ENCODE data around the gene PCYT2.

Gene PCYT2

GRCh38 chr17:81912441-81913309, 1.5 kb upstream of the PCYT2 start:
- DNase-seq (ENCODE audit: low read depth): no peak

GRCh38 chr17:81911969-81912368, 770 bp upstream of the PCYT2 start:
- DNase-seq (ENCODE audit: low read depth): no peak

GRCh38 chr17:81910840-81911276, 341 bp downstream of the PCYT2 start:
- DNase-seq (ENCODE audit: low read depth): no peak

- DNase-seq (ENCODE audit: low read depth): no peak
Measured at GRCh38 chr17:81909966-81910839, 996 bp downstream of the PCYT2 start.

GRCh38 chr17:81909231-81909630, 2.0 kb downstream of the PCYT2 start:
- no peak for DNase-seq (ENCODE audit: low read depth)

GRCh38 chr17:81908793-81909192, 2.4 kb downstream of the PCYT2 start:
- no peak for DNase-seq (ENCODE audit: low read depth)

GRCh38 chr17:81907219-81908145, 3.7 kb downstream of the PCYT2 start:
- no peak for DNase-seq (ENCODE audit: low read depth)

GRCh38 chr17:81906476-81907218, 4.6 kb downstream of the PCYT2 start:
- no peak for DNase-seq (ENCODE audit: low read depth)

GRCh38 chr17:81905993-81906392, 5.2 kb downstream of the PCYT2 start:
- DNase-seq (ENCODE audit: low read depth): no peak

GRCh38 chr17:81905424-81905875, 5.7 kb downstream of the PCYT2 start:
- no peak for DNase-seq (ENCODE audit: low read depth)

- no peak for DNase-seq (ENCODE audit: low read depth)
Measured at GRCh38 chr17:81904600-81905423, 6.4 kb downstream of the PCYT2 start.

- no peak for DNase-seq (ENCODE audit: low read depth)
Measured at GRCh38 chr17:81903896-81904599, 7.2 kb downstream of the PCYT2 start.

- DNase-seq (ENCODE audit: low read depth): no peak
Measured at GRCh38 chr17:81903415-81903831, 7.8 kb downstream of the PCYT2 start.

- no peak for DNase-seq (ENCODE audit: low read depth)
Measured at GRCh38 chr17:81902653-81903414, 8.4 kb downstream of the PCYT2 start.

GRCh38 chr17:81902023-81902652, 9.1 kb downstream of the PCYT2 start, which contains the start of gene NPB:
TSS of gene NPB (plus strand) at chr17:81902238. CDS start at chr17:81902278, 40 bp downstream.
- DNase-seq (ENCODE audit: low read depth): no peak

- no peak for DNase-seq (ENCODE audit: low read depth)
Measured at GRCh38 chr17:81901167-81902022, 9.8 kb downstream of the PCYT2 start.

GRCh38 chr17:81900181-81900820, 10.9 kb downstream of the PCYT2 start:
- no peak for DNase-seq (ENCODE audit: low read depth)

All from T-helper 22 cell (primary cell).